Left ventricle myocardium superior (tissue), 1 donor: Measurements from ENCODE around the gene SETD9. TPM values are rescaled to one million over a fixed set of nuclear protein-coding genes. Genes with fewer than 3 reads are reported as not detected.

Experiments
- ATAC-seq: fragments of 200-7000 bp; cut with Tn5 transposase; one replicate; pipeline ENCODE4 v1.9.1; 2020; ENCODE audit warnings: mild to moderate bottlenecking, moderate library complexity
- DNase-seq: peaks from one replicate; pipeline ENCODE4 v3.0.0-alpha.2; 2020
- intact Hi-C: fragments of 100-400 bp; cut with micrococcal nuclease; formaldehyde crosslinking; loops from one replicate; pipeline ENCODE4 v1.11.0; 2022
- long read RNA-seq: library from polyadenylated mRNA; unstranded; transcript quantifications from one replicate; pipeline ENCODE4 v2.0.0, GENCODE V29; 2021
- total RNA-seq: library from RNA; stranded (reverse); fragmentation: NEBNext Ultra II Directional; extraction: Animal tissue kit (Norgen Biotek cat#: 25700); gene quantifications from one replicate; pipeline ENCODE4 v1.2.1, GENCODE V29; 2021
- donor health status: DM: no; HTN: yes; CAD: no; lungs with severe emphysema.

Gene SETD9
- 18.9 TPM for total RNA-seq
- long read RNA-seq, transcript SETD9-201 (6 exons, 1,619 nt) = major isoform, 21 of 28 reads
- long read RNA-seq, partial matches to known transcripts = 0 of 28 reads
- long read RNA-seq, other reads (novel, unspliced or antisense) = 3 of 28 reads

- peak; percentile 100 for DNase-seq
- peak; percentile 95 for ATAC-seq
- intact Hi-C loops = no loop called here
Measured at GRCh38 chr5:56909294-56910209, at the start of gene SETD9. SETD9 (plus strand) TSS chr5:56909596; CDS start chr5:56909646, 50 bp downstream.

GRCh38 chr5:56861893-56862485 lies 47.4 kb upstream of the SETD9 start:
- intact Hi-C loops = no loop called here
- DNase-seq (no peak), ATAC-seq (no peak)

- DNase-seq = no peak
- ATAC-seq = no peak
- intact Hi-C loops = no loop called here
Measured at GRCh38 chr5:56862909-56863308, 46.5 kb upstream of the SETD9 start.

- ATAC-seq = no peak
- intact Hi-C loops = no loop called here
- DNase-seq = no peak
Measured at GRCh38 chr5:56871777-56872176, 37.6 kb upstream of the SETD9 start.

GRCh38 chr5:56873056-56873455 lies 36.3 kb upstream of the SETD9 start:
- intact Hi-C loops = no loop called here
- no peak for ATAC-seq
- DNase-seq = no peak

GRCh38 chr5:56876327-56876726 lies 33.1 kb upstream of the SETD9 start:
- intact Hi-C loops = no loop called here
- DNase-seq = no peak
- no peak for ATAC-seq

- ATAC-seq (no peak), DNase-seq (no peak)
- intact Hi-C loops = no loop called here
Measured at GRCh38 chr5:56881571-56881970, 27.8 kb upstream of the SETD9 start.

- intact Hi-C loops = no loop called here
- DNase-seq = no peak
- ATAC-seq = no peak
Measured at GRCh38 chr5:56893251-56893951, 16.0 kb upstream of the SETD9 start.

GRCh38 chr5:56896763-56897162 lies 12.6 kb upstream of the SETD9 start:
- no peak for ATAC-seq
- intact Hi-C loops = no loop called here
- DNase-seq = no peak

- intact Hi-C loops = no loop called here
- DNase-seq (no peak), ATAC-seq (no peak)
Measured at GRCh38 chr5:56898213-56898612, 11.2 kb upstream of the SETD9 start.

- intact Hi-C loops = loop anchor here (5.0 kb wide), 1 partner anchor 322 kb away; no protein-coding TSS in a partner anchor
- DNase-seq (no peak), ATAC-seq (no peak)
Measured at GRCh38 chr5:56900395-56900794, 9.0 kb upstream of the SETD9 start.

- intact Hi-C loops = loop anchor here (5.0 kb wide), 1 partner anchor 321 kb away; no protein-coding TSS in a partner anchor
Measured at GRCh38 chr5:56900858-56901578, 8.4 kb upstream of the SETD9 start.

GRCh38 chr5:56908942-56909293 lies 478 bp upstream of the SETD9 start:
- intact Hi-C loops = no loop called here
- DNase-seq (peak; percentile 86), ATAC-seq (peak; percentile 76)

More at GRCh38 chr5:56900858-56901578, 8.4 kb upstream of the SETD9 start:
- no peak for DNase-seq
- peak; percentile 61 for ATAC-seq

- DNase-seq (peak; percentile 59), ATAC-seq (peak; percentile 19)
- intact Hi-C loops = no loop called here
Measured at GRCh38 chr5:56910210-56910965, 992 bp downstream of the SETD9 start.

- DNase-seq = no peak
- intact Hi-C loops = no loop called here
- no peak for ATAC-seq
Measured at GRCh38 chr5:56913766-56914165, 4.4 kb downstream of the SETD9 start.

- ATAC-seq (no peak), DNase-seq (no peak)
- intact Hi-C loops = no loop called here
Measured at GRCh38 chr5:56914678-56915077, 5.3 kb downstream of the SETD9 start.

- intact Hi-C loops = no loop called here
- ATAC-seq = peak; percentile 99
- DNase-seq = peak; percentile 51
Measured at GRCh38 chr5:56917534-56917933, 8.1 kb downstream of the SETD9 start.

- intact Hi-C loops = no loop called here
- DNase-seq (no peak), ATAC-seq (peak; percentile 44)
Measured at GRCh38 chr5:56918054-56918453, 8.7 kb downstream of the SETD9 start.
